IPS DF 6.9 (cell line): ENCODE results near the gene SRSF9.

Source experiments
- DNase-seq: peaks from one replicate; pipeline ENCODE4 v3.0.0-alpha.2; 2013; ENCODE audit warnings: low read depth, low spot score
- H3K27ac ChIP-seq: one replicate; pipeline ENCODE4 v1.5.1; 2013; ENCODE audit warnings: low read length, control low read depth
- H3K27me3 ChIP-seq: 2 replicates; pipeline ENCODE4 v1.6.1; 2013; ENCODE audit warnings: mild to moderate bottlenecking, low read length; ENCODE audit not compliant: control insufficient read depth, insufficient read depth
- H3K36me3 ChIP-seq: 2 replicates; pipeline ENCODE4 v1.6.1; 2013; ENCODE audit warnings: low read length; ENCODE audit not compliant: control insufficient read depth, insufficient read depth
- H3K4me1 ChIP-seq: 2 replicates; pipeline ENCODE4 v1.6.1; 2013; ENCODE audit warnings: low read length; ENCODE audit not compliant: control insufficient read depth, insufficient read depth
- H3K4me3 ChIP-seq: 2 replicates; pipeline ENCODE4 v1.5.1; 2013; ENCODE audit warnings: mild to moderate bottlenecking, low read length
- H3K9me3 ChIP-seq: 2 replicates; pipeline ENCODE4 v1.6.1; 2013; ENCODE audit warnings: low read length, inconsistent platforms; ENCODE audit not compliant: control insufficient read depth, insufficient read depth
- WGBS: extraction: QIAGEN DNeasy Blood & Tissue Kit; methylation state at CpG from one replicate; pipeline ENCODE4 v1.1.7; 2013; ENCODE audit warnings: mixed read lengths, missing lambda C conversion rate; ENCODE audit not compliant: insufficient read length, insufficient coverage; 5-methylcytosine and 5-hydroxymethylcytosine counted together

The SRSF9 gene

GRCh38 chr12:120432772-120433525 is 36.6 kb downstream of the SRSF9 start:
- no peaks in the 10 kb centered on the region for H3K36me3 ChIP-seq
- no peak for DNase-seq
- no peak overlapping the region for H3K4me3 ChIP-seq
- H3K27ac ChIP-seq = no peak overlapping the region
- WGBS = no CpG with 5 or more reads among the region's 10 CpGs
- no peaks in the 10 kb centered on the region for H3K4me1 ChIP-seq
- no peaks in the 10 kb centered on the region for H3K9me3 ChIP-seq
- H3K27me3 ChIP-seq = no peaks in the 10 kb centered on the region

- Histone ChIP-seq H3K36me3 (no peaks in the 10 kb centered on the region), H3K4me1 (no peaks in the 10 kb centered on the region), H3K4me3 (no peak overlapping the region), H3K27ac (no peak overlapping the region), H3K27me3 (no peaks in the 10 kb centered on the region), H3K9me3 (no peaks in the 10 kb centered on the region)
- no peak for DNase-seq
- WGBS = no CpG with 5 or more reads among the region's 7 CpGs
These were observed 40.2 kb downstream of the SRSF9 start for GRCh38 chr12:120429368-120429767.

DNA sequence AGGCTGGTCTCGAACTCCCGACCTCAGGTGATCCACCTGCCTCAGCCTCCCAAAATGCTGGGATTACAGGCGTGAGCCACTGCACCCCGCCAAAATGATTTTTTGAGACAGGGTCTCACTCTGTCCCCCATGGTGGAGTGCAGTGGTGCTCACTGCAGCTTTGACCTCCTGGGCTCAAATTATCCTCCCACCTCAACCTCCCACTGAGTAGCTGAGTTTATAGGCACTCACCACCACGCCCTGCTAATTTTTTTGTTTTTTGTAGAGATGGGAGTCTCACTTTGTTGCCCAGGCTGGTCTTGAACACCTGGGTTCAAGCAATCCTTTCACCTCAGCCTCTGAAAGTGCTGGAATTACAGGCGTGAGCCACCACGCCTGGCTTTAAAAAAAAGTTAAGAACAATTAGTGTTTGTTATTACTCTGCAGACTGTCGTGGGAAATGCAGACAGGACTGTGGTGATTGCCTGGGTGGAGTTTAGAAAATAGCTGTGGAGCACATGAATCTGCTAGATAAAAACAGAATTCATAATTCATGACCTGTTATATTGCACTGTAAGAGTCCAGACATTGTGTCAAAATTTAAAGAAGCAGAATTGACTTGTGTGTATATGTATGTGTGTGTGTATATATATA is 40.8 kb downstream of the SRSF9 start:
- Histone ChIP-seq H3K4me3 (no peak overlapping the region), H3K27me3 (no peaks in the 10 kb centered on the region), H3K27ac (no peak overlapping the region), H3K4me1 (no peaks in the 10 kb centered on the region), H3K9me3 (no peaks in the 10 kb centered on the region), H3K36me3 (no peaks in the 10 kb centered on the region)
- no CpG with 5 or more reads among the region's 8 CpGs for WGBS
- no peak for DNase-seq

- no peaks in the 10 kb centered on the region for H3K9me3 ChIP-seq
- no peaks in the 10 kb centered on the region for H3K27me3 ChIP-seq
- H3K27ac ChIP-seq = no peak overlapping the region
- DNase-seq = no peak
- no CpG with 5 or more reads among the region's 3 CpGs for WGBS
- no peaks in the 10 kb centered on the region for H3K4me1 ChIP-seq
- H3K36me3 ChIP-seq = no peaks in the 10 kb centered on the region
- no peak overlapping the region for H3K4me3 ChIP-seq
These were observed 43.8 kb downstream of the SRSF9 start for GRCh38 chr12:120425797-120426196.

DNA sequence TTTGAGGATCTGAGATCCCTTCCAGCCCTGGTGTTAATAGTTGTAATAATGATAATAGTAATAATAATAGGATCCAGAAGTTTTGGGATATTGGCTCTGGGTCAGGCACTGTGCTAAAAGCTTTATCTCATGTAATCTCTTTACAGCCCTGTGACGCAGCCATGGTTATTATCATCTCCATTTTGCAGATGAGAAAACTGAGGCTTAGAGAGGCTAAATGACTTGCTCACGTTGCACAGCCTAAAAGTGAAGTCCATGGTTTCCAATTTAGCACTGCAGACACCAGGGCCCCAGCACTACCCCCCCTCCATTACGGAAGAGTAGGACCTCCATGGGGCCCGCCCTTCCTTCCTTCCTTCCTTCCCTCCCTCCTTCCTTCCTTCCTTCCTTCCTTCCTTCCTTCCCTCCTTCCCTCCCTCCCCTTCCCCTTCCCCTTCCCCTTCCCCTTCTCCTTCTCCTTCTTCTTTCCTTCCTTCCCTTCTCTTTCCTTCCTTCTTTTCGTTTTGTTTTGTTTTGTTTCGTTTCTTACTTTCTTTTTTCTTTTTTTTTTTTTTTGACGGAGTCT is 46.6 kb downstream of the SRSF9 start:
- H3K27me3 ChIP-seq = no peaks in the 10 kb centered on the region
- no peaks in the 10 kb centered on the region for H3K36me3 ChIP-seq
- DNase-seq = no peak
- WGBS = no CpG with 5 or more reads among the region's 7 CpGs
- no peaks in the 10 kb centered on the region for H3K9me3 ChIP-seq
- no peak overlapping the region for H3K4me3 ChIP-seq
- no peaks in the 10 kb centered on the region for H3K4me1 ChIP-seq
- H3K27ac ChIP-seq = no peak overlapping the region

DNA sequence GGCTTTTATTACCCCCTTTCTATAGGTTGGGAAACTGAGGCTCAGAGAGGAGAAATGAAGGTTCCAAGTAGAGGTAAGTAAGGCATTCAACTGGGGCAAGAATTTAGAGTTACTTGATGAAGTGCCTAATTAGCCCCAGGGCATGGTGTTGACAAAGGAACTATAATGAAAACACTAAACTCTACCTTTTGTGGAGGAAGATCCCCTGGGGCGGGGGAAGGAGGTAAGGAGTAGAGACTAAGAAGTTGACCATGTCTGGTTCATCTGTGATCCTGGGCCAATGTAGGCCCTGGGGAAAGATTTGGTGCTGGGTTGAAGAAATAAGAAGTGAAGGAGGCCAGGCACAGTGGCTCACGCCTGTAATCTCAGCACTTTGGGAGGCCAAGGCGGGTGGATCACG is 47.8 kb downstream of the SRSF9 start:
- Histone ChIP-seq H3K9me3 (no peaks in the 10 kb centered on the region), H3K36me3 (no peaks in the 10 kb centered on the region), H3K27ac (no peak overlapping the region), H3K27me3 (no peaks in the 10 kb centered on the region), H3K4me1 (no peaks in the 10 kb centered on the region), H3K4me3 (no peak overlapping the region)
- DNase-seq = no peak
- no CpG with 5 or more reads among the region's 4 CpGs for WGBS

DNA sequence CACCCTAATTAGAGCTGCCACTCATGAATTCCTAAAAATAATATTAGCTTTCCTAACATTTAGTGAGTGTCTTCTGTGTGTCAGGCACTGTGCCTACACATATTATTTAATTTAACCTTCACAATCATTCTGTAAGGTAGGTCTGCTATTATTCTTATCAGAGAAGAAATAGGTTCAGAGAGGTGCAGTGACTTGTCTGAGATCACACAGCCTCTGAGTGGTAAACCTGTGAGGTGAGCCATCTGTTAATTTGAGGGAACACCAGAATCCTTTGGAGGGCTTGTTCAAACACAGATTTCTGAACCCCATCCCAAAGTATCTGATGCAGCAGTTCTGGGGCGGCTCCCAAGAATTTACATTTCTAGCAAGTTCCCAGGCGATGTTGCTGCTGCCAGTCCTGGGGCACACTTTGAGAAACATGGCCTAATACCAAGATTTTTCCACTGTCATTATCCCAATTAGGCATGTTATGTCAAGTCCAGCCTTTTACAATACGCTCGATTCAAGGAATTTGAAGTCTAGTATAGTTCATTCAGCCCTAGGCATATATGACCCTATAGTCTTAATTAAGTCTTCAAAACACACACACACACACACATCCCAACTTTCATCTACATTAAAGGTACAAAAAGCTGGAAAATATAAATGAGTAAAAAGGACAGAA is 51.5 kb downstream of the SRSF9 start:
- no CpG with 5 or more reads among the region's 4 CpGs for WGBS

DNA sequence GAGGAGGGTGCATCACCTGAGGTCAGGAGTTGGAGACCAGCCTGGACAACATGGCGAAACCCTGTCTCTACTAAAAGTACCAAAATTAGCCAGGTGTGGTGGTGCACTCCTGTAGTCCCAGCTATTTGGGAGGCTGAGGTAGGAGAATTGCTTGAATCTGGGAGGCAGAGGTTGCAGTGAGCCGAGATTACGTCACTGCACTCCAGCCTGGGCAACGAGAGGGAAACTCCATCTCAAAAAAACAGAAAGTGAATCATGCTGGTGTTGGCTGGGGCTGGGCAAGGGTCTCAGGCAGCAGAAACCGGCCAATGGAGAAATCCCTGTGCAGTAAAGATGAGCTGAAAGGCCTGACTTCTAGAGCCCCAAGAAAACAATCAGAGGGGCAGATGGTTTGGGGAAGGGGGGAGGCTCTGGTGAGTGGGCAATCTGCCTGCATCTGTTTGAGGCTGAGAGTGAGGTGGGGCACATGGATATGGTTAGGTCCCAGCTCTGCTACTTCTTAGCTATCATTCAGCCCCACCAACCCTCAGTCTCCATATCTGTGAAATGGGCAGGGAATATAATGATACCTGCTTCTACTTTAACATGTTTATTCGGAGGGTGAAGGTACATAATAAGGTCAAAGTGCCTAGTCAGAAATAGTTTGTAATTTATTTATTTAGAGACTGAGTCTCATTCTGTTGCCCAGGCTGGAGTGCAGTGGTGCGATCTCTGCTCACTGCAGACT is 52.9 kb downstream of the SRSF9 start:
- H3K9me3 ChIP-seq = no peaks in the 10 kb centered on the region
- DNase-seq = no peak
- no CpG with 5 or more reads among the region's 7 CpGs for WGBS
- no peak overlapping the region for H3K27ac ChIP-seq
- H3K36me3 ChIP-seq = no peaks in the 10 kb centered on the region
- H3K4me3 ChIP-seq = no peak overlapping the region
- H3K4me1 ChIP-seq = no peaks in the 10 kb centered on the region
- H3K27me3 ChIP-seq = no peaks in the 10 kb centered on the region

More for the DNA sequence above, 51.5 kb downstream of the SRSF9 start:
- no peak for DNase-seq
- H3K4me3 ChIP-seq = no peak overlapping the region
- H3K9me3 ChIP-seq = no peaks in the 10 kb centered on the region
- no peaks in the 10 kb centered on the region for H3K27me3 ChIP-seq
- no peaks in the 10 kb centered on the region for H3K36me3 ChIP-seq
- no peak overlapping the region for H3K27ac ChIP-seq
- H3K4me1 ChIP-seq = no peaks in the 10 kb centered on the region

GRCh38 chr12:120413901-120414695 is 55.5 kb downstream of the SRSF9 start:
- no peak for DNase-seq
- no peaks in the 10 kb centered on the region for H3K27me3 ChIP-seq
- no peaks in the 10 kb centered on the region for H3K36me3 ChIP-seq
- no CpG with 5 or more reads among the region's 13 CpGs for WGBS
- H3K27ac ChIP-seq = no peak overlapping the region
- no peak overlapping the region for H3K4me3 ChIP-seq
- H3K4me1 ChIP-seq = no peaks in the 10 kb centered on the region
- no peaks in the 10 kb centered on the region for H3K9me3 ChIP-seq
